Measurements from ENCODE around the gene LYPD6B.

The LYPD6B gene

GRCh38 chr2:149104221-149104620 lies 65.7 kb downstream of the LYPD6B start:
- TF ChIP-seq, protein P1, sequence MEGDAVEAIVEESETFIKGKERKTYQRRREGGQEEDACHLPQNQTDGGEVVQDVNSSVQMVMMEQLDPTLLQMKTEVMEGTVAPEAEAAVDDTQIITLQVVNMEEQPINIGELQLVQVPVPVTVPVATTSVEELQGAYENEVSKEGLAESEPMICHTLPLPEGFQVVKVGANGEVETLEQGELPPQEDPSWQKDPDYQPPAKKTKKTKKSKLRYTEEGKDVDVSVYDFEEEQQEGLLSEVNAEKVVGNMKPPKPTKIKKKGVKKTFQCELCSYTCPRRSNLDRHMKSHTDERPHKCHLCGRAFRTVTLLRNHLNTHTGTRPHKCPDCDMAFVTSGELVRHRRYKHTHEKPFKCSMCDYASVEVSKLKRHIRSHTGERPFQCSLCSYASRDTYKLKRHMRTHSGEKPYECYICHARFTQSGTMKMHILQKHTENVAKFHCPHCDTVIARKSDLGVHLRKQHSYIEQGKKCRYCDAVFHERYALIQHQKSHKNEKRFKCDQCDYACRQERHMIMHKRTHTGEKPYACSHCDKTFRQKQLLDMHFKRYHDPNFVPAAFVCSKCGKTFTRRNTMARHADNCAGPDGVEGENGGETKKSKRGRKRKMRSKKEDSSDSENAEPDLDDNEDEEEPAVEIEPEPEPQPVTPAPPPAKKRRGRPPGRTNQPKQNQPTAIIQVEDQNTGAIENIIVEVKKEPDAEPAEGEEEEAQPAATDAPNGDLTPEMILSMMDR (IDR thresholded peaks at IDR 0.05; ENCODE audit: borderline replicate concordance, insufficient read depth, low read depth, low read length): no peak
- no peak overlapping the region for H3K4me3 ChIP-seq (ENCODE audit: low read depth, low read length)

DNA sequence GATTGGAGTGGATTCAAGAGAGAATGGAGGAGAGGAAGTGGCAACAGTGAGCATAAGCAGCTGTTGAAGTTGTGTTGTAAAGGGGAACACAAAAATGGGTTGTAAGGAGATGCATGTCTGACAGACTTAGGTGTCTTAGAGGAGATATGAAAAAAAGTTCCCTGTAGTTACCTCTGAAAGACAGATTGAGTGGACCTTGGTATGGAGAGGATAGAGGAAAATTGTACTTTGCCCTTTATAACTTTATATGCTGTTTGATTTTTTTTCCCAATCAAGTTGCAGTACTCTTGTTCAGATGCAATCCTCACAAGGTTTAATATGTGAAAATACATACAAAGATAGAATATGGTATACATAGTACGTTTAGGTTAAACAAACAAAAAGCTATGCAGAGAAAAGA lies 73.6 kb downstream of the LYPD6B start:
- TF ChIP-seq, protein P1 (IDR thresholded peaks at IDR 0.05; ENCODE audit: borderline replicate concordance, insufficient read depth, low read depth, low read length): no peak
- no peak overlapping the region for H3K4me3 ChIP-seq (ENCODE audit: low read depth, low read length)

DNA sequence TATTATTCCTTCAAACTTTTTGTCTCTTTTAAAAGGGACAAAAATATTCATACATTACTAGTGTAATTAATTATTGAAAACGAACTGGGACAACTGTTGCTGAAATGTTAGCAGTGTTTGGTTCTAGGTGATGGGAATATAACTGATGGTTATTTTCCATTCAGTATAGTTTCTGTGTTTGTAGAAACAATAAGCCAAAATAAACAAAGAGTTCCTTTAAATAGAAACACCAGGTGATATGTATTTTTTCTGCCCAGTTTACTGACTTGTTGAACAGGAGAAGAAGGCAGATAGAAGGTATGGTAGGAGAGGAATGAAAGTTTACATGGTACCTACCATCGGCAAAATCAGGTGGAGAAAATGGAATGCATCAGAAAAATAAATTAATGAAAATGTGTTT lies 74.2 kb downstream of the LYPD6B start:
- TF ChIP-seq, protein P1 (IDR thresholded peaks at IDR 0.05; ENCODE audit: borderline replicate concordance, insufficient read depth, low read depth, low read length): no peak
- no peak overlapping the region for H3K4me3 ChIP-seq (ENCODE audit: low read depth, low read length)

GRCh38 chr2:149115781-149116180 lies 77.3 kb downstream of the LYPD6B start:
- TF ChIP-seq, protein P1 (IDR thresholded peaks at IDR 0.05; ENCODE audit: borderline replicate concordance, insufficient read depth, low read depth, low read length): no peak
- no peak overlapping the region for H3K4me3 ChIP-seq (ENCODE audit: low read depth, low read length)

GRCh38 chr2:149119368-149119767 lies 80.9 kb downstream of the LYPD6B start:
- TF ChIP-seq, protein P1 (IDR thresholded peaks at IDR 0.05; ENCODE audit: borderline replicate concordance, insufficient read depth, low read depth, low read length): no peak
- no peak overlapping the region for H3K4me3 ChIP-seq (ENCODE audit: low read depth, low read length)

- H3K4me3 ChIP-seq (ENCODE audit: low read depth, low read length): no peak overlapping the region
- TF ChIP-seq, protein P1 (IDR thresholded peaks at IDR 0.05; ENCODE audit: borderline replicate concordance, insufficient read depth, low read depth, low read length): no peak
Measured at GRCh38 chr2:149122516-149122915, 84.0 kb downstream of the LYPD6B start.

GRCh38 chr2:149125031-149125725 lies 86.7 kb downstream of the LYPD6B start:
- no peak overlapping the region for H3K4me3 ChIP-seq (ENCODE audit: low read depth, low read length)
- TF ChIP-seq, protein P1 (IDR thresholded peaks at IDR 0.05; ENCODE audit: borderline replicate concordance, insufficient read depth, low read depth, low read length): no peak
